GM12878 (cell line): Measurements from ENCODE around the gene KCNJ10. TPM values are rescaled to one million over a fixed set of nuclear protein-coding genes. Genes with fewer than 3 reads are reported as not detected.

Experiments used
- ATAC-seq: fragments of 200-7000 bp; cut with Tn5 transposase; 3 replicates; pipeline ENCODE4 v1.9.1; 2020; ENCODE audit warnings: mild to moderate bottlenecking, moderate library complexity
- BruUV-seq: library from RNA; stranded (reverse); fragments of 400-500 nt; replicated peaks from 2 replicates; lab custom pipeline; 2021; lab: Mats Ljungman, UMichigan
- CTCF ChIA-PET: fragments of 300-600 bp; sonication (Branson Sonifier 250); formaldehyde crosslinking; extraction: SDS; loops from one replicate; lab custom pipeline; 2021; ENCODE audit warnings: inconsistent platforms; lab: Yijun Ruan, JAX
- POLR2A ChIA-PET: fragments of 350-600 bp; formaldehyde crosslinking; extraction: SDS; loops from one replicate; lab custom pipeline; 2021; ENCODE audit warnings: inconsistent platforms; lab: Charles Lee
- RAD21 ChIA-PET: fragments of 300-600 bp; sonication (Branson Sonifier 250); formaldehyde crosslinking; loops from one replicate; lab custom pipeline; 2023; ENCODE audit warnings: antibody characterized with exemption; ENCODE audit not compliant: unreplicated experiment; lab: Charles Lee
- SMC1A ChIA-PET: fragments of 300-600 bp; sonication (Branson Sonifier 250); formaldehyde crosslinking; loops from one replicate; lab custom pipeline; 2023; ENCODE audit not compliant: unreplicated experiment, uncharacterized antibody; lab: Charles Lee
- DNase-seq: peaks from one replicate; pipeline ENCODE4 v3.0.0-alpha.2; 2011; ENCODE audit warnings: low read depth, low spot score
- FAIRE-seq: peaks from 3 replicates; lab custom pipeline; 2011; peaks lifted over from hg19 to GRCh38; lab: Jason Lieb, UNC
- H2AFZ ChIP-seq: 2 replicates; pipeline ENCODE4 v1.6.0; 2011; ENCODE audit warnings: low read depth, low read length, control low read depth; ENCODE audit not compliant: control insufficient read depth
- H3K27ac ChIP-seq: 2 replicates; pipeline ENCODE4 v1.5.1; 2011; ENCODE audit warnings: control low read depth; ENCODE audit not compliant: control insufficient read depth, insufficient read depth
- H3K27me3 ChIP-seq, 2 experiments: replicated peaks in 1 of 2; 2 replicates each; pipeline versions ENCODE4 v1.6.0 to v1.6.1; 2011; ENCODE audit warnings: low read length in 1 of 2; ENCODE audit not compliant: control insufficient read depth in 2 of 2, insufficient read depth in 2 of 2
- H3K36me3 ChIP-seq, 2 experiments: 2 replicates each; pipeline ENCODE4 v1.5.1; 2011; ENCODE audit warnings: low read length in 1 of 2; ENCODE audit not compliant: control insufficient read depth in 2 of 2, insufficient read depth in 2 of 2
- H3K4me1 ChIP-seq: 2 replicates; pipeline ENCODE4 v1.6.1; 2011; ENCODE audit warnings: mild to moderate bottlenecking, low read length, moderate library complexity, mixed read lengths; ENCODE audit not compliant: control insufficient read depth, insufficient read depth
- H3K4me2 ChIP-seq: 2 replicates; pipeline ENCODE4 v1.6.0; 2011; ENCODE audit warnings: control low read depth; ENCODE audit not compliant: control insufficient read depth, insufficient read depth
- H3K4me3 ChIP-seq: fragments of 200-600 bp; sonication (generic); 2 replicates; pipeline ENCODE4 v1.5.1; 2016
- H3K79me2 ChIP-seq: 2 replicates; pipeline ENCODE4 v1.6.0; 2011; ENCODE audit warnings: low read length; ENCODE audit not compliant: control insufficient read depth, insufficient read depth
- H3K9ac ChIP-seq: 2 replicates; pipeline ENCODE4 v1.8.0; 2011; ENCODE audit warnings: low read length, control low read depth, mixed read lengths; ENCODE audit not compliant: control insufficient read depth, insufficient read depth
- H3K9me3 ChIP-seq: replicated peaks from 3 replicates; pipeline ENCODE4 v1.5.1; 2011; ENCODE audit warnings: mild to moderate bottlenecking, low read length; ENCODE audit not compliant: control insufficient read depth, insufficient read depth
- H4K20me1 ChIP-seq: 2 replicates; pipeline ENCODE4 v1.6.0; 2011; ENCODE audit not compliant: control insufficient read depth, insufficient read depth
- CUX1 ChIP-seq: IDR thresholded peaks from 2 replicates; pipeline ENCODE4 v1.6.1; 2012; ENCODE audit warnings: improper control_type of control experiment, low read depth, low read length; ENCODE audit not compliant: insufficient replicate concordance
- IKZF1 ChIP-seq: fragments of 450-650 bp; conservative IDR thresholded peaks from 2 replicates; pipeline ENCODE4 v1.6.1; 2017; ENCODE audit warnings: antibody characterized with exemption, mild to moderate bottlenecking
- MTA2 ChIP-seq: fragments of 450-650 bp; IDR thresholded peaks from 2 replicates; pipeline ENCODE4 v1.6.1; 2016; ENCODE audit warnings: low read depth, mild to moderate bottlenecking, moderate library complexity
- TARDBP ChIP-seq: IDR thresholded peaks from 2 replicates; pipeline ENCODE4 v1.6.1; 2016; ENCODE audit warnings: borderline replicate concordance
- ZNF687 ChIP-seq: fragments of 450-650 bp; IDR thresholded peaks from 2 replicates; pipeline ENCODE4 v1.6.1; 2017; ENCODE audit warnings: mild to moderate bottlenecking, moderate library complexity
- WGBS: methylation state at CpG from one replicate; pipeline ENCODE4 v1.1.6; 2016; ENCODE audit warnings: low lambda C conversion rate; ENCODE audit not compliant: insufficient replicate concordance, insufficient coverage; ENCODE audit errors: missing lambda C conversion rate; 5-methylcytosine and 5-hydroxymethylcytosine counted together
- in situ Hi-C: fragments of 300-500 bp; cut with MboI; formaldehyde crosslinking; loops from 9 replicates; pipeline ENCODE4 v1.14.3; 2018; ENCODE audit warnings: mixed read lengths
- intact Hi-C: fragments of 100-400 bp; cut with micrococcal nuclease; formaldehyde crosslinking; loops from one replicate; pipeline ENCODE4 v1.14.2; 2022; ENCODE audit not compliant: unreplicated experiment
- polyA plus RNA-seq, 11 experiments: library from polyadenylated mRNA; depleted of rRNA in 4 of 11; unstranded in 6 of 11; stranded (reverse) in 5 of 11; fragments of >200 nt; fragmentation: Nextera tagmentation in 4 of 11; fragmentation: Illumina TruSeq in 1 of 11; extraction: Ambion mirVana in 4 of 11; extraction: Trizol in 1 of 11; gene quantifications; 1 replicate in 1 of 11; 2 replicates in 10 of 11; pipeline versions ENCODE4 v1.2.1 to v1.2.3, GENCODE V29; 2011 to 2016; ENCODE audit warnings: inconsistent platforms in 2 of 11, missing spikeins in 2 of 11, low read depth in 1 of 11
- total RNA-seq, 4 experiments: library from RNA; depleted of rRNA in 3 of 4; stranded (reverse); fragments of >200 nt in 3 of 4; fragmentation: Illumina TruSeq in 1 of 4; extraction: Trizol in 1 of 4; gene quantifications; 2 replicates each; pipeline versions ENCODE4 v1.2.1 to v1.2.3, GENCODE V29; 2013 to 2021
- TF ChIP-seq, protein P1 (sequence below): fragments of 450-650 bp; IDR thresholded peaks from 2 replicates; pipeline ENCODE4 v1.6.1; 2016; ENCODE audit warnings: mild to moderate bottlenecking, moderate library complexity, borderline replicate concordance

The KCNJ10 gene
- total and polyA plus RNA-seq, 10 of the 15 experiments (the other 5 are each of a cell fraction or from before 2014, with no cell fraction given): 0.01 to 0.29 (median 0.09) TPM; not detected in 2

- no TSS peak for BruUV-seq
- RAD21 ChIA-PET: no interaction called here
- no peak overlapping the region for H3K4me2 ChIP-seq
- H3K9me3 ChIP-seq: no peaks in the 10 kb centered on the region
- ATAC-seq (no peak), FAIRE-seq (no peak), DNase-seq (no peak)
- WGBS: 96% methylated on average over 1 of the region's 1 CpG
- H2AFZ ChIP-seq: no peak overlapping the region
- H3K79me2 ChIP-seq: no peaks in the 10 kb centered on the region
- SMC1A ChIA-PET: interaction anchor here (1.0 to 1.3 kb wide), 2 partner anchors 20 to 86 kb away, joined by 4 to 5 read pairs; no protein-coding TSS in a partner anchor
- no peak overlapping the region for H3K27ac ChIP-seq
- CTCF ChIA-PET: interaction anchor here (5.9 kb wide), 1 partner anchor 17 kb away, joined by 38 read pairs; no protein-coding TSS in a partner anchor
- H3K4me1 ChIP-seq: no peaks in the 10 kb centered on the region
- H3K36me3 ChIP-seq: no peaks in the 10 kb centered on the region
- TF ChIP-seq, protein P1, sequence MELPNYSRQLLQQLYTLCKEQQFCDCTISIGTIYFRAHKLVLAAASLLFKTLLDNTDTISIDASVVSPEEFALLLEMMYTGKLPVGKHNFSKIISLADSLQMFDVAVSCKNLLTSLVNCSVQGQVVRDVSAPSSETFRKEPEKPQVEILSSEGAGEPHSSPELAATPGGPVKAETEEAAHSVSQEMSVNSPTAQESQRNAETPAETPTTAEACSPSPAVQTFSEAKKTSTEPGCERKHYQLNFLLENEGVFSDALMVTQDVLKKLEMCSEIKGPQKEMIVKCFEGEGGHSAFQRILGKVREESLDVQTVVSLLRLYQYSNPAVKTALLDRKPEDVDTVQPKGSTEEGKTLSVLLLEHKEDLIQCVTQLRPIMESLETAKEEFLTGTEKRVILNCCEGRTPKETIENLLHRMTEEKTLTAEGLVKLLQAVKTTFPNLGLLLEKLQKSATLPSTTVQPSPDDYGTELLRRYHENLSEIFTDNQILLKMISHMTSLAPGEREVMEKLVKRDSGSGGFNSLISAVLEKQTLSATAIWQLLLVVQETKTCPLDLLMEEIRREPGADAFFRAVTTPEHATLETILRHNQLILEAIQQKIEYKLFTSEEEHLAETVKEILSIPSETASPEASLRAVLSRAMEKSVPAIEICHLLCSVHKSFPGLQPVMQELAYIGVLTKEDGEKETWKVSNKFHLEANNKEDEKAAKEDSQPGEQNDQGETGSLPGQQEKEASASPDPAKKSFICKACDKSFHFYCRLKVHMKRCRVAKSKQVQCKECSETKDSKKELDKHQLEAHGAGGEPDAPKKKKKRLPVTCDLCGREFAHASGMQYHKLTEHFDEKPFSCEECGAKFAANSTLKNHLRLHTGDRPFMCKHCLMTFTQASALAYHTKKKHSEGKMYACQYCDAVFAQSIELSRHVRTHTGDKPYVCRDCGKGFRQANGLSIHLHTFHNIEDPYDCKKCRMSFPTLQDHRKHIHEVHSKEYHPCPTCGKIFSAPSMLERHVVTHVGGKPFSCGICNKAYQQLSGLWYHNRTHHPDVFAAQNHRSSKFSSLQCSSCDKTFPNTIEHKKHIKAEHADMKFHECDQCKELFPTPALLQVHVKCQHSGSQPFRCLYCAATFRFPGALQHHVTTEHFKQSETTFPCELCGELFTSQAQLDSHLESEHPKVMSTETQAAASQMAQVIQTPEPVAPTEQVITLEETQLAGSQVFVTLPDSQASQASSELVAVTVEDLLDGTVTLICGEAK: no peak
- TF ChIP-seq IKZF1: no peak
- TF ChIP-seq ZNF687: no peak
- TF ChIP-seq TARDBP: no peak
- no peak for TF ChIP-seq MTA2
- TF ChIP-seq CUX1: no peak
- H3K27me3 ChIP-seq: no peaks in the 10 kb centered on the region; a peak in 1 of 4 replicates
- H3K4me3 ChIP-seq: no peak overlapping the region
- no peak overlapping the region for H3K9ac ChIP-seq
- POLR2A ChIA-PET: no interaction called here
- H4K20me1 ChIP-seq: no peaks in the 10 kb centered on the region
- intact Hi-C loops: no loop called here
- in situ Hi-C loops: no loop called here
Measured at GRCh38 chr1:160025314-160025713, 44.6 kb downstream of the KCNJ10 start.
